ENCODE data around the gene PTPRD.

DNA sequence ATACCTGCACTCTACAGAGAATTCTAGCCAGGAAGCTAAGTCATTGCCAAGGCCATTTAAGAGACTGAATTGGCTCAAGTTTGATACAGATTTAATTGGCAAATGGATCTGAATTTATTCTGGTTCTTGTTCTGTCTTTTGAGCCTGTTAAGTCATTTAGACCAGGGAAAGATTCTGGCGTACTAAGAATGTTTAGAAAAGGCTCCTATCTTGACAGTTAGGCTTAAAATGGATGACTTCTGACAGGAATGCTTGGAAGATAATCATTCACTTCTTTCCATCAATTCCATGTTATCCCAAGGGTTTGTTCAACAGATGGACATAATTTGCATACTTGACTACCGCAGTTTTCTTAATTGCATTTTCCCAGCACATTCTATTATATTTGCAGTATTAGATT, 376.6 kb downstream of the PTPRD start:
- TF ChIP-seq, protein P1, sequence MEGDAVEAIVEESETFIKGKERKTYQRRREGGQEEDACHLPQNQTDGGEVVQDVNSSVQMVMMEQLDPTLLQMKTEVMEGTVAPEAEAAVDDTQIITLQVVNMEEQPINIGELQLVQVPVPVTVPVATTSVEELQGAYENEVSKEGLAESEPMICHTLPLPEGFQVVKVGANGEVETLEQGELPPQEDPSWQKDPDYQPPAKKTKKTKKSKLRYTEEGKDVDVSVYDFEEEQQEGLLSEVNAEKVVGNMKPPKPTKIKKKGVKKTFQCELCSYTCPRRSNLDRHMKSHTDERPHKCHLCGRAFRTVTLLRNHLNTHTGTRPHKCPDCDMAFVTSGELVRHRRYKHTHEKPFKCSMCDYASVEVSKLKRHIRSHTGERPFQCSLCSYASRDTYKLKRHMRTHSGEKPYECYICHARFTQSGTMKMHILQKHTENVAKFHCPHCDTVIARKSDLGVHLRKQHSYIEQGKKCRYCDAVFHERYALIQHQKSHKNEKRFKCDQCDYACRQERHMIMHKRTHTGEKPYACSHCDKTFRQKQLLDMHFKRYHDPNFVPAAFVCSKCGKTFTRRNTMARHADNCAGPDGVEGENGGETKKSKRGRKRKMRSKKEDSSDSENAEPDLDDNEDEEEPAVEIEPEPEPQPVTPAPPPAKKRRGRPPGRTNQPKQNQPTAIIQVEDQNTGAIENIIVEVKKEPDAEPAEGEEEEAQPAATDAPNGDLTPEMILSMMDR (IDR thresholded peaks at IDR 0.05): no peak
- TF ChIP-seq POLR2A (IDR thresholded peaks at IDR 0.05): no peak
